CD4-positive, alpha-beta T cell treated with Interleukin-15 for 1 hour (primary cell): ENCODE measurements around the gene SLC13A5.
"Not testable (repeated sequence)": the region's sequence is repeated elsewhere in the genome, so short reads cannot be mapped to it uniquely, and the experiment has no call there.

Experiments used
- DNase-seq: peaks from one replicate; pipeline ENCODE4 v3.0.0-alpha.2; 2020

SLC13A5 gene

GRCh38 chr17:6713130-6713917, at the start of gene SLC13A5:
Gene SLC13A5 (minus strand): TSS chr17:6713369. CDS start chr17:6713333, 36 bp downstream.
- DNase-seq, result no peak

- DNase-seq, result no peak
Observed at GRCh38 chr17:6761779-6762178, 48.6 kb upstream of the SLC13A5 start.

- no peak for DNase-seq
Observed at GRCh38 chr17:6757747-6758146, 44.6 kb upstream of the SLC13A5 start.

- DNase-seq, result no peak
Observed at GRCh38 chr17:6756425-6757031, 43.4 kb upstream of the SLC13A5 start.

GRCh38 chr17:6755731-6756184, 42.6 kb upstream of the SLC13A5 start, which contains the start of gene XAF1:
Gene XAF1 (plus strand): TSS chr17:6756046. CDS start chr17:6756079, 33 bp downstream.
- peak; percentile 48 for DNase-seq

GRCh38 chr17:6755281-6755680, 42.1 kb upstream of the SLC13A5 start:
- DNase-seq, result no peak

- no peak for DNase-seq
Observed at GRCh38 chr17:6753546-6753945, 40.4 kb upstream of the SLC13A5 start.

GRCh38 chr17:6753006-6753445, 39.9 kb upstream of the SLC13A5 start:
- peak; percentile 49 for DNase-seq

GRCh38 chr17:6752068-6752909, 39.1 kb upstream of the SLC13A5 start:
- no peak for DNase-seq

GRCh38 chr17:6749519-6749918, 36.4 kb upstream of the SLC13A5 start:
- DNase-seq, result no peak

- no peak for DNase-seq
Observed at GRCh38 chr17:6748617-6749016, 35.4 kb upstream of the SLC13A5 start.

- DNase-seq, result not testable (repeated sequence)
Observed at GRCh38 chr17:6746665-6747064, 33.5 kb upstream of the SLC13A5 start.

GRCh38 chr17:6729531-6729930, 16.4 kb upstream of the SLC13A5 start:
- no peak for DNase-seq

- DNase-seq, result no peak
Observed at GRCh38 chr17:6724009-6724408, 10.8 kb upstream of the SLC13A5 start.

- no peak for DNase-seq
Observed at GRCh38 chr17:6721744-6722143, 8.6 kb upstream of the SLC13A5 start.

- no peak for DNase-seq
Observed at GRCh38 chr17:6716736-6717135, 3.6 kb upstream of the SLC13A5 start.

- DNase-seq, result no peak
Observed at GRCh38 chr17:6714315-6714874, 1.2 kb upstream of the SLC13A5 start.

- DNase-seq, result no peak
Observed at GRCh38 chr17:6713918-6714271, 726 bp upstream of the SLC13A5 start.

- DNase-seq, result no peak
Observed at GRCh38 chr17:6712854-6713129, 377 bp downstream of the SLC13A5 start.

- DNase-seq, result no peak
Observed at GRCh38 chr17:6712058-6712853, 913 bp downstream of the SLC13A5 start.

- DNase-seq, result no peak
Observed at GRCh38 chr17:6711681-6712057, 1.5 kb downstream of the SLC13A5 start.

- no peak for DNase-seq
Observed at GRCh38 chr17:6711081-6711674, 2.0 kb downstream of the SLC13A5 start.
